Neural progenitor cell (in vitro differentiated cells): ENCODE results near the gene KLHL21.

ENCODE experiments used
- EZH2 ChIP-seq: fragments of 200-600 bp; sonication (generic); IDR thresholded peaks from 2 replicates; pipeline ENCODE4 v1.6.1; 2017; ENCODE audit warnings: antibody characterized with exemption, mild to moderate bottlenecking, moderate library complexity
- TF ChIP-seq, protein P1 (sequence below): fragments of 200-600 bp; sonication (generic); IDR thresholded peaks from 2 replicates; pipeline ENCODE4 v1.5.1; 2017; ENCODE audit warnings: antibody characterized with exemption, mild to moderate bottlenecking

DNA sequence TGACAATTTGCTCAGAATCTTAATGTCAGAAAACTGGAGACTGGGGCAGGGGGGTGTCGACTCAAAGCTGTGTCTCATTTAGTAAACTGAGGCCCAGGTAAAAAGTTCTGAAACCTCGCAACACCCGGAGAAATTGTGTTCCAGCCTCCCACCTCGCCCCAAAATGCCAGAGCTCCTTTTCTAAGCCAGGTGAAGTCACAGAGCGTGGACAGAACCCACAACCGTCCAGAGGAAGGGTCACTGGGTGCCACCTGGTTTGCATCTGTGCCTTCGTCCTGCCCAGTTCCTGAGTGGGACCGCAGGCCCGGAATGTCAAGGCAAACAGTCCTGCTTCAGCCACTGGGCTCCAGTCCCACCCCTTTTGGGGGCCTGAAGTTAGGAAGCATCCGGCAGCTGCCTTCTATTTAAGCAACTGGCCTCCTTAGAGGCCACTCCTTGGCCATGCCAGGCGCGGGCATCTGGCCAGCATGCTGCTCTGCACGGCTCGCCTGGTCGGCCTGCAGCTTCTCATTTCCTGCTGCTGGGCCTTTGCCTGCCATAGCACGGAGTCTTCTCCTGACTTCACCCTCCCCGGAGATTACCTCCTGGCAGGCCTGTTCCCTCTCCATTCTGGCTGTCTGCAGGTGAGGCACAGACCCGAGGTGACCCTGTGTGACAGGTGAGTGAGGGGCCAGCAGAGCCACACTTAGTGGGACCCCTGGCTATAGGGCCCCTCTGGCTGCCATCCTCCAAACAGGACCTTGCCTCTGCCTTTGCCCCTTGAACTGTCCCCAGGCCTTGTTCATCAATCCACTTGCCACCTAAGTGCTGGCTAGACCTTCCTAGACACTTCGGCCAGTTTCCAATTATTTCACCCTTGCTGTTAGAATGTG, 47.5 kb downstream of the KLHL21 start, which contains the start of gene TAS1R1:
- TF ChIP-seq, protein P1, sequence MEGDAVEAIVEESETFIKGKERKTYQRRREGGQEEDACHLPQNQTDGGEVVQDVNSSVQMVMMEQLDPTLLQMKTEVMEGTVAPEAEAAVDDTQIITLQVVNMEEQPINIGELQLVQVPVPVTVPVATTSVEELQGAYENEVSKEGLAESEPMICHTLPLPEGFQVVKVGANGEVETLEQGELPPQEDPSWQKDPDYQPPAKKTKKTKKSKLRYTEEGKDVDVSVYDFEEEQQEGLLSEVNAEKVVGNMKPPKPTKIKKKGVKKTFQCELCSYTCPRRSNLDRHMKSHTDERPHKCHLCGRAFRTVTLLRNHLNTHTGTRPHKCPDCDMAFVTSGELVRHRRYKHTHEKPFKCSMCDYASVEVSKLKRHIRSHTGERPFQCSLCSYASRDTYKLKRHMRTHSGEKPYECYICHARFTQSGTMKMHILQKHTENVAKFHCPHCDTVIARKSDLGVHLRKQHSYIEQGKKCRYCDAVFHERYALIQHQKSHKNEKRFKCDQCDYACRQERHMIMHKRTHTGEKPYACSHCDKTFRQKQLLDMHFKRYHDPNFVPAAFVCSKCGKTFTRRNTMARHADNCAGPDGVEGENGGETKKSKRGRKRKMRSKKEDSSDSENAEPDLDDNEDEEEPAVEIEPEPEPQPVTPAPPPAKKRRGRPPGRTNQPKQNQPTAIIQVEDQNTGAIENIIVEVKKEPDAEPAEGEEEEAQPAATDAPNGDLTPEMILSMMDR = no peak
- no peak for TF ChIP-seq EZH2
